GM19438 (cell line): ENCODE data around the gene ZSCAN22.

Source experiments
- ATAC-seq: cut with Tn5 transposase; IDR thresholded peaks from one replicate; pipeline ENCODE4 v1.9.1; 2021; ENCODE audit warnings: low read depth; ENCODE audit not compliant: unreplicated experiment

Gene ZSCAN22

GRCh38 chr19:58350871-58351557, 24.2 kb downstream of the ZSCAN22 start:
- no peak for ATAC-seq

GRCh38 chr19:58351558-58351878, 24.7 kb downstream of the ZSCAN22 start:
- ATAC-seq = no peak

DNA sequence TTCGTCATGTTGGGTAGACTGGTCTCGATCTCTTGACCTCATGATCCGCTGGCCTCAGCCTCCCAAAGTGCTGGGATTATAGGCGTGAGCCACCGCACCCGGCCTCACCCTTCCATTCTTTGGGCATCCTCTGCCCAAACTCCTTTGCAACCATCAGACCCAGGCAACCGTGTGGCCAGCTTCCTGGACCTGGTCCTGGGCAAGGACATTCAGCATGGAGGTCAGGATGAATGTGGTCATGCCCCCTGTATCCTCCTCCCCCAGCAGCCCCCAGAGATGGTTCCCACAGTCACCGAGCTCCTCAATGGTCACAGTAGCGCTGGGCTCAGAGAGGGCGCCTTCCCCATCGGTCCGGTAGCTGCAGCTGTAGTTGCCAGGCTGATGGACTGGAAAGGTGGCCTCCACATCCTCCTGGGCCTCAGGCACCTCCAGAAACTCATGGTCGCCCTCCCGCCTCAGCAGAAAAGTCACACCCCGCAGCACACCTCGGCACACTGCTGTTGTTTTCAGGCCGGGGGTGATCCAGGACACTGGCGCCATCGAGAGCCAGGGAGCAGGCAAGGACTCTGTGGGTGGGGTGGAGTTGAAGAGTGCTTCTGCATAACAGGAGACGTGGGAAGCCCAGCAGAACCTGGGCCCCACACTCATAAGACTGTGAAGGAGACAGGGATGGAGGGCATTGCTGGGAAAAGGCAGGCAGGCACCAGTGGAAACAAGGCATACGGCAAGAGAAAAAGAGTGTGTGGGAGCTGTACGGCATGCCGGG, 25.4 kb downstream of the ZSCAN22 start:
- ATAC-seq = no peak

DNA sequence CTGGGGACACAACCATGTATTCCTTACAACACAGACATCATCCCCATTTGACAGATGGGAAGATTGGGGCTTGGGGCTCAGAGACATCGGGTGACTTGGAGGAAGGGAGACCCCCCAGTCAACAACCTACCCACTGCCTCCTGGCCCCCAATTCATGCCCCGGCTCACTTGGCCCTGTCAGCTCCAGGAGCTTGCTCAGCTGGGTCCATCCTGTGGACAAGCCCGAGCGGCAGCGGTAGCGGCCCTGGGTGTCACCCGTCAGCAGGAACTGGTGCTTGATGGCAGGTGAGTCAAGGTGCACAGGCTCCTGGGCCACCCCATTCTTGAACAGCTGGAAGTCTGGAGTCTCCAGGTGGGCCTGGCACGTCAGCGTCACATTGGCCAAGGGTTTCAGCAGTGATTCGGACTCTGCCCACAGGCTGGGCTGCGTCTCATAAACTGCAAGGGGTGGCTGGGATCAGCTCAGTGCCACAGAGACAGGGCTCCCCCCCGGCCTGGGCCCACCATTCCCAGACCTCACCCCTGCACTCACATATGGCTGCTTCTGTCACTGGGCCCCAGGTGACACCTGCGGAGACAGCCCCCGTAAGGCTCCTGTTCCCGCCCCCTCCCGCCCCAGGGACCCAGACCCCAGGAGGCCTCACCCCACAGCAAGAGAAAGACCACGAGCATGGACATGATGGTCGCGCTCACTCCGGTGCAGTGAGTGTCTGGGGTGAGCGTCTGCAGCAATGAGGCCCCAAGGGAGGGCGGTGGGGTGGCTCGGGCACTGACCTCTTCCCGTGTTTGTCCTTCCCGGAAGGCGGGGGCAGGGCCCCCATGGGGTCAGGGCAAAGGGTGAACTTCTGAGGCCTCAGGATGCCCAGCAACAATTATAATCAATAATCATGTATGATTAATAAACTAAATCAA, 26.2 kb downstream of the ZSCAN22 start, which contains the start of gene A1BG:
Gene A1BG (minus strand): TSS at position 733 of the 912 bp plus-strand sequence. CDS start 55 bp downstream, at position 678.
- ATAC-seq = no peak

GRCh38 chr19:58353717-58354477, 27.1 kb downstream of the ZSCAN22 start:
- no peak for ATAC-seq

DNA sequence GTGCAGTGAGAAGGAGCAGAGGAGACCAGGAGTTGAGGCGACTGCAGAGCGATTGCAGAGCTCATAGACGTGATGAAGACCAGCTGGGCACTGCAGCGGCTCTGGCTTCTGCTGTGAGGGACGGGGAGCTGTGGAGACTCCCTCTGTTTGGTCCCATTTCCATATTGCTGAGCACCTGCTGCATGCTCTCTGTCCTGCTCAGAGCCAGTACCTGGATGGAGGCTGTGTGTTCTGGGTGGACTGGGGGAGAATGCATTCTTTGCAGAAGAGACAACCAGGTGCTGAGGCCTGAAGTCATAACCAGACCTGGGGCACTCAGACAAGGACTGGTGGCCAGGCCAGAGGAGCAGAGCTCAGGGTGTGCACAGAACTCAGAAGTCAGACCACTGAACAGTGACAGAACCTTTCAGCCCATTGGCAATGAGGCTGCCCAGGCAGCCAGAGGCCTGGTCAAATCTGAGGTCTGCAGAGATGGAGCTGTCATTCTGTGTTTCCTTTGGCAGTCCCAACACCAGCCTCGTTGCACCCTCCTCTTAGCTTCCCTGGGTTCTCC, 27.8 kb downstream of the ZSCAN22 start:
- ATAC-seq = no peak

DNA sequence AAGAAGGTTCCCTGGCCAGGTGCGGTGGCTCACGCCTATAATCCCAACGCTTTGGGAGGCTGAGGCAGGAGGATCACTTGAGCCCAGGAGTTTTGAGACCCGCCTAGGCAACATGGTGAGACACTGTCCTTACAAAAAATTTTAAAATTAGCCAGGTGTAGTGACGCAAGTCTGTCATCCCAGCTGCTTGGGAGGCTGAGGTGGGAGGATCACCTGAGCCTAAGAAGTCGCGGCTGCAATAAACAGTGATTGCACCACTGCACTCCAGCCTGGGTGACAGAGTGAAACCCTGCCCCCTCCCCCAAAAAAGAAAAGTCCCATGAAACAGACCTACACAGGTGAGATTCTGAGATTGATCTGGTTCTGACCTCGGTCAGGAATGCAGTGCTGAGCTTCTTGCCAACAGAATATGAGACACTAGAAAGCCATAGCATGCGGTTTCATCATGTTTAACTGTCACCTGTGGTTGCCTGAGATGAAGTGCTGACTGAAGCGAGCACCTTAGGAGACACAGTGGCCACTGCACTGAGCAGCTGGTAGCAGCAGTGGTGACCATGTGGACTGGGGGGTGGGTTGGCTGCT, 28.5 kb downstream of the ZSCAN22 start:
- ATAC-seq = no peak

DNA sequence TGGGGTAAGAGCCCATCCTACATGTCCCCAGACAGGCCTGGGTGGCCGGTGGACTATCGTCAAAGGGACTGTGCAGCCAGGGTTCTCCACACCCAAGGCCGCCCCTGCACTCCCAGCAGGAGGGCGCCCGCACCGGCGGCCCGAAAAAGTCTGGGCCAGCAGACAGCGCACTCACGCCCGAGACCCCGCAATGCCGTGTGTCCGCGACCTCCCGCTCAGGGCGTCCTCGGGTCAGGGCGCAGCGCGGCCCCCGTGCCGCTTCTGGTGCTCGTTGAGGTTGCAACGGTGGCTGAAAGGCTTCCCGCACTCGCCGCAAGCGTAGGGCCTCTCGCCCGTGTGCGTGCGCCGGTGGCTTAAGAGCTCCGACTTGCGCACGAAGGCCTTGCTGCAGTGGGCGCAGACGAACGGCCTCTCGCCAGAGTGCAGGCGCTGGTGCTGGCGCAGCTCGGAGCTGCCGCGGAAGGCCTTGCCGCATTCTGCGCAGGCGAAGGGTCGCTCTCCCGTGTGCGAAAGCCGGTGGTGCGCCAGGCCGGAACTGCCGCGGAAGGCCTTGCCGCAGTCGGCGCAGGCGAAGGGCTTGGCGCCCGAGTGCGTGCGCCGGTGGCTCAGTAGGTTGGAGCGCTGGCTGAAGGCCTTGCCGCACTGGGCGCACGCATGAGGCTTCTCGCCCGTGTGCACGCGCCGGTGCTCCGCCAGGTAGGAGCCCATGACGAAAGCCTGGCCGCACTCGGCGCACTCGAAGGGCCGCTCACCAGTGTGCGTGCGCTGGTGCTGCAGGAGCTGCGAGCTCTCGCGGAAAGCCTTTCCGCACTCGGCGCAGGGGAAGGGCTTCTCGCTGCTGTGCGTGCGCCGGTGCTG, 29.3 kb downstream of the ZSCAN22 start:
- ATAC-seq = no peak

GRCh38 chr19:58356766-58357480, 30.1 kb downstream of the ZSCAN22 start:
- no peak for ATAC-seq

DNA sequence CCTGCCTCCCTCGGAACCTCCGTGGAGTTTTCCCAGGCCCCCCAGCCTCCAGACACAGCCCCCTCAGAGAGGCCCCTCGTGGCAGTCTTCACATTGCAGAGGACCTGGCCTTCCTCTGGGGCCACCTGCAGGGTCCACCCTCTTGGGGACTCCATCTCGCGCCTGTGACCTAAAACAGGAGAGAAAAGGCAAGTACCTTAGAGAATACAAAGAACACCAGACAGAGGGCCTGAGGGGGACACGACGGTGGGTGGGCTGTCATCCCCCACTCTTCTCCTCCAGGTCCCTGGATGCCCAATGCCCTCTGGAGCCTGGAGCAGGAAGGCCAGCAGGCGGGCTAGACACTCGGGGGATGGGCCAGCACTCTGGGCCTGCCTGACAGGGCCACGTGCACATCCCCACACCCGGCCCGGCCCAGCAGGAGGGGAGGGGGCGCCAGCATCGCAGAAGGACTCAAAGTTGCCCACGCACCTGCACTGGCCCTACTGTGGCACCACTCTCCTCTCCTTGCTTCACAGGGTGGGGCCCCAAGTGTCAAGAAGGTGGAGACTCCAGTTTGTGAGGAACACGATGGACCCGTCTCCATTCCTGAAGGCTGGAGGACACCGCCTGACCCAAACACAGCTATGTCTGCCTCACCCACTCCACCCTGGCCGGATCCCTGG, 30.8 kb downstream of the ZSCAN22 start:
- no peak for ATAC-seq

- ATAC-seq = peak; percentile 19
Observed at GRCh38 chr19:58361900-58362271, 35.1 kb downstream of the ZSCAN22 start.

DNA sequence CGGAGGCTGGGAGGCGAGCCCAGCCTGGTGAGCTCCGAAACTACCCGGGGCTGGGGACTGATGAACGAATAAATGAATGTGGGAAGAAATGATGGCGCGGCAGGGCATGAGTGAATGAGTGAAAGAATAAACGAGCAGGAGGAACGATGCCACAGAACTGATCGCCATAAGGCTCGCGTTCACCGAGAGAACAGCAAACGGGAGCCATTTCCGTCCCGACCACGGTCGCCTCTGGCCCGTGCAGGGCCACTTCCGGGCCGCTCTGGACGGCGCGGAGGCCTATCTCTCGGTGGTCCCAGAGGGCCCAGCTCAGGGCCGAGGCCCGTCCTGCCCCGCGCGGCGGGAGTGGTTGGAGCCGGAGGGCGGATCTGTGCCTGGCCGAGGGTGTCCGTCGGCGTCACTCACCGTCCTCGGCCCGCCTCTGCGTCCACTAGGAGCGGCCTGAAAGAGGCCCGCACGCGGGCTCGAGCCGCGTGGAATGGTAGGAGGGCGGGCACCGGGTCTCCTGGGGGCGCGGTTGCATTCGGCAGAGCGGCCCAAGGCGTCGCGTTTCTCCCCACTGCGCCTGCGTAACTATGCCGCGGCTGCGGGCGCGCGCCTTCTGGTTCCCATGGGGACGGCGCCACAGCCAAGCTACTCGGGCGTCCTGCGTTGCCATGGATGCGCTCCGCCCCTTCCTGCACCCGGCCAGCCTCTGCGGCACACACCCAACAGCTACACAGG, 35.6 kb downstream of the ZSCAN22 start, which contains the start of gene ZNF497:
Gene ZNF497 (minus strand): TSS at position 480 of the 723 bp plus-strand sequence. CDS start 5,116 bp downstream, outside the sequence.
- ATAC-seq = peak; percentile 85

- no peak for ATAC-seq
Observed at GRCh38 chr19:58364146-58364545, 37.4 kb downstream of the ZSCAN22 start.

DNA sequence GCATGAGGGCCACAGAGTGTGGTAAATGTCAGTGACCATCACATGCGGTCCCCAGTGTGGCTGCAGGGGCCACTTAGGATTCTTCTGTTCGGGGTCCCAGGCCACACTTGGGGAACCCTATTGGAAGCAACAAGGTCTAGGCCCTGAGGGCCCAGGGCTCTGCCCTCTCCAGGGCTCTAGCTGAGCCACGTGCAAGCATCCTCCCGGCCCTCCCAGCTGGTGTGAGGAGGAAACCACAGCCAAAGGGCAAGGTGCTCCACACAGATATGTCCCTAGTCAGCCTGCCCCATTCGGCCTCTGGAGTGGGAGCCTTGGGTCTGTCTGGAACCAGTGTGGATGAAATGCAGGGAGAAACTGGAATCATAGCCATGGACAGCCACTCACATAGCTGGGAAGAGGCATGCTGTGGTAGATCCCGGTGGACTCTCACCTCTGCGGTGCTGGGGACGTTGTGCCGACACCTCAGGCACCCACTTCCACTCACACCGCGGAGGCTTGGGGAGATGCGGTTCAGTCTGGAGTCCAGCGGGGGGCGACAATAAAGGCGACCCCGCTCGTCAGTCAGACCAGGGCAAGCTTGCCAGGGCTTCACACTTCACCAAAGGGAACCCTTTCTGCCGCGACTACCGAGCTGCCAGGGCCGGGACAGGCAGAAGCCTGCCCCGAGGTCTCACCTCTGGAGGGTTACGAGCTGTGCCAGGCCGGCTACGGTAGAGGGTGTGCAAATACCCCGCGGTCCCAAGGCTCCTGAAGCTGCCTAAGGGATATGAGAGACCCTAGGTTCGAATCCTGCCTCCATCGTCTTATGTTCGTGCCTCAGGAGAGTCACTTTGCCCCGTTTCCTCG, 40.0 kb downstream of the ZSCAN22 start:
- ATAC-seq = no peak

- no peak for ATAC-seq
Observed at GRCh38 chr19:58367698-58368454, 41.1 kb downstream of the ZSCAN22 start.
